GM21723 (cell line): ENCODE data around the gene TWSG1.
"Not testable (repeated sequence)": the region's sequence is repeated elsewhere in the genome, so short reads cannot be mapped to it uniquely, and the experiment has no call there.

Experiments
- ATAC-seq: cut with Tn5 transposase; IDR thresholded peaks from one replicate; pipeline ENCODE4 v1.9.1; 2021; ENCODE audit warnings: mild to moderate bottlenecking, moderate library complexity; ENCODE audit not compliant: unreplicated experiment

Gene TWSG1

DNA sequence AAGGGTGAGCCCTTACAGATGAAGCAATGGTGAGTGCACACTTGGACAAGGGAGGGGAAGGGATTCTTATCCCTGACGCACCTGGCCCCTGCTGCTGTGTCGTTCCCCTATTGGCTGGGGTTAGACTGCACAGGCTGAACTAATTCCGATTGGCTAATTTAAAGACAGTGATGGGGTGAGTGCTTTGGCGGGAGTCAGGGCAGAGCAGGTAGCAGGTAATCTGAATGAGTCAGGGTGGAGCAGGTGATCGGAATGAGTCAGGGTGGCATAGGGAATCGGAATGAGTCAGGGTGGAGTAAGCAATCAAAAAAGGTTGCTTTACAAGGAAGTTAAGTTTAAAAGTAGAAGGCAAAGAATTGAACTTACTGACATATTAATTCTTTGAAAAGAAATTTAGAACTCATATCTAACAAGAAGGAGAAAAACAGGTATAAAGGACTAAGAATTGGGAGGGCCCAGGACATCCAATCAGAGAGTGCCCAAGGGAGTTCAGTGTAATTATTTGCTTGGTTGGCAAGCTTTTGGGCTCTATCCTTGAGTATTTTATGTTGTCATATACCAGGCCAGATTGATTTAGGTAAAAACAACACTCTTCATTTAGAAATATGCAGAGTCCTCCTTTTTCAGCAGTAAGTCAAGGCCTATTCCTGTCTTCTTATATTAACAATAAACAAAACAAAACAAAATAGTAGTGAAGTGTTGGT is 88.4 kb downstream of the TWSG1 start:
- ATAC-seq: no peak

DNA sequence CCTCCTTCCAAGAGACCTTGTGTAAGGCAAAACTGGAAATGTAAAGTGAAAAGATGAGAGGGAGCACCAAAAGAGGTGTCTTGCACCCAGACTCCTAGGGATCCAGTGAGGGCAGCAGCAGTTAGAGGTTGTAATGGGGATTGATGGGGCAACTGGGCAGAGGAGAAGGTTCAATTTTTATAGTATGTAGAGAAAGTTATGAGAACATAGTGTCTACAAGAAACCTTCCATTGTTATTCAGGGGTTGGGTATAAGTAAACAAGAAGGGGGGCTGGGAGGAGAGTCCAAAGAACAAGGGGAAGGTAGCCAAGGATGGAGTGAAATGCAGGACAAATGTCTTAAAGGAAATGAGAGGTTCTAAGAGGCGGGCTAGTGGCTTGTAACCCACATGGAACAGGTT is 89.1 kb downstream of the TWSG1 start:
- ATAC-seq: not testable (repeated sequence)

DNA sequence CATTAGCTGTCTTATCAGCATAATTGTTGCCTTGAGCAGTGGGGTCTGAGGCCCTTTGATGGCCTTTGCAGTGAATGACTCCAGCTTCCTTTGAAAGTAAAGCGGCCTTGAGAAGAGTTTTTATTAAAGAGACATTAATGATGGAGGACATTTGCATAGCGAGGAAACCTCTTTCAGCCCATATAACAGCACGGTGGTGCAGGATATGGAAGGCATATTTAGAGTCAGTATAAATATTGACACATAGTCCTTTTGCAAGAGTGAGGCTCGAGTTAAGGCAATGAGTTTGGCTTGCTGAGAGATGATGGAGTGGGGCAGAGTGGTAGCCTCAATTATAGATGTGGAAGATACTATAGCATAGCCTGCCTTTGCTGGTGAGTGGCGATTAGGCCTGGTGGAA is 89.7 kb downstream of the TWSG1 start:
- not testable (repeated sequence) for ATAC-seq

DNA sequence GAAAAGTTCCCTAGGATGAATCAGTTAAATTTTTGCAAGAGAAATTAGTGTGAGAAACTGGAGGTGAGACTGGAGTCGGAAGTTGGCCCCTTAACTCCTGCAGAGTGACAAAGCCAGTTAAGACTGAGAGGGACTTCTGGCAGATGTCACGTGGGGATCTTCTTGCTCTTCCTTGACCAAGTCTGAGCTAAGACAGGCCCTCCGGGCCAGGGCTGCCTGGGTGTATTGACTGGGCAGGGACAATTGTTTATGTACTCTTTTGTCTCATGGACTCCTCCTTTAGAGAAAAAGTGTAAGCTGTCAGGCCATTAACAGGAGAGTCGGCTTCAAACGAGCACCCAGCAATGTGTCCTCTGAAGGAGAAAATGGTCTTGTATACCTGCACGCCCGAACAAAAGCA is 92.2 kb downstream of the TWSG1 start:
- ATAC-seq: no peak

DNA sequence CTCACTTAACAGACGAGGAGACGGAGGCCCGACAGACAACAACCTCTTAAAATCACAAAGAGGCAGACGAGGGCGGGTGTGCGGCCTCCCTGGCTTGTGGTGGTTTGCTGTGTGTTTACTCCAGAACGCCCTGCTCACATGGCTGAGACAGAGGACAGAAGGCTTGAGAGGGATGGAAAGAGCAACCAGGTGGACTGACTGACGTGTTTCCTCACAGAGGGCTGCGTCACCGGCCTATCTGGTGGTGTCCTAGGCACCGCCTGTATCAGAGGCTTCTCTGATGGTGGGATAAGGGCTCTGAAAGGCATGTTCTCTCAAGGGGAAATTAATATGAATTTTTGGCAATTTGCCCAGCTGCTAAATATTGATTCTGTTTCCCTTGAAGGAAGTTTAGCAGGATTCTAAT is 93.7 kb downstream of the TWSG1 start:
- ATAC-seq: no peak

DNA sequence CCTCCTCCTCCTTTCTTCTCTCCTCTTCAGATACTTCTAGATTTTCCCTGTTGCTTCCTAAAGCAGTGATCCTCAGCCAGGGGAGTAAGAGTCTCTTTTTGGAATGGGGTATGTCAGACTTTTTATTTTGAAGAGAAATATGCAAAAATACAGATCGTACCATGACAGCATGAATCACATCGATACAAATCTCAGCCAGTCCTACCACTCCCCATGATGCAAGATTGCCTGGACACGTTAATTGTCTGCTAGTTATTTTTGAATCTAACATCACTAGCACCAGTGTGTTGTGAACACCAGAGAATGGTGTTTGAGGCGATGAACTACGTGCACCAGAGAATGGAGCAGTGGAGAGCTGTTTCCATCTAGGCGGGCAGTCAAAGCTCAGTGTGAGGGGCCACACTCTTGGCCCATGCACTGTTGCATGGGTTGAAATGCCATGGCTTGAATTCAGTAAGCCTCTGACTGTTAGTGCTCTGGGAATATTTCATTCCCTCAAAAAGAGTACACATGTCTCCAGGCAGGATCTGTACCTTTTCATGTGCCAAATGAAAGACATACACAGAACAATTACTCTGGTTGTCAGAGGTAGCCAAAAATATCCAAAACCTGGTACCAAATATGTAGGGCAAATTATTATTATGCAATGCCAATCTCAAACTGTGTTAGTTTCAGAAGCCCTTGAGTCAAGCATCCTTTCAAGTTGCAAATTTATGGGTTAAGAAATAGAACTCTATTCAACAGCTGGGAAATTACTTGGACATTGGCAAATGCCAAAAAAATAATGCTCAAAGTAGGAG is 94.5 kb downstream of the TWSG1 start:
- ATAC-seq: no peak

DNA sequence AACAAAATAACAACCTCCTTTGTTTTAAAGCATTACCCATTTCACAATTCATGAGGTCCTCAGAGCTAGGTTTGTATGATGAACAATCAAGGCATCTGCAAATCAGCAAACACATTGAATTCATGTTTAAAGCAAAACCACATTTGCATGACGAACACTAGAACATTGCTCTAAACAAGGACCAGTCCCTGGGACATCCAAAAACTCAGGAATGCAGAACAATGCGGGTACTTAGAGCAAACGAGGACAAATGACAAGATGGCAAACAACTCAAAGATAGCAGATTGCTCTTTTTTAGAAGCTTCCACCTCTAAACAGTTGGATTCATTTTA is 95.1 kb downstream of the TWSG1 start:
- no peak for ATAC-seq

DNA sequence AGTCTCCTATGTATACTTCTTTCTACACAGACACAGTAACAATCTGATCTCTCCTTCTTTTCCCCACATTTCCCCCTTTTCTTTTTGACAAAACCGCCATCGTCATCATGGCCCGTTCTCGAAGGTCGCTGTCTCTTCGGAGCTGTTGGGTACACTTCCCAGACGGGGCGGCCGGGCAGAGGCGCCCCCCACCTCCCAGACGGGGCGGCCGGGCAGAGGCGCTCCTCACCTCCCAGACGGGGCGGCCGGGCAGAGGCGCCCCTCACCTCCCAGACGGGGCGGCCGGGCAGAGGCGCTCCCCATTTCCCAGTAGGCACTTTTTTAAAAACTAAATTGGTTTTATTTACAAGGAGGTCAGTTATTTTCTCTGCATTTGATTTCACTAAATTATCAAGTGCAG is 95.7 kb downstream of the TWSG1 start:
- not testable (repeated sequence) for ATAC-seq

DNA sequence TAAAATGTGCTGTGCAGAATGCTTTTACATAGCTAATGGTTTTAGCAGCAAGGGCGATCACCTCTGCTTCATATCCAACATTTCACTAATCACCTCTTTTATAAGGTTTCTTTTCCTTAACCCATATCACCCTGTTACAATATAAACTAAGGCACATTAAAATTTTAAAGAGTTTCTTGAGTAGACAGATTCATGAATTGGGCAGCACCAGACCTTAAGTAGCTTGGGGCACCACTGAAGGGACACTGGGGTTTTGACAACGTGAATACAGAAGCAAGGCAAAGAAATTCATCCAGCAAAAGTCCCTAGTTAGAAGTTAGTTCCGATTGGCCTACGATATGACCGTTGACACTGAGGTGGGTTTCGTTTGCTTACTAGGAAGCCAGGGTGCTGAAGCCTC is 96.7 kb downstream of the TWSG1 start:
- no peak for ATAC-seq

DNA sequence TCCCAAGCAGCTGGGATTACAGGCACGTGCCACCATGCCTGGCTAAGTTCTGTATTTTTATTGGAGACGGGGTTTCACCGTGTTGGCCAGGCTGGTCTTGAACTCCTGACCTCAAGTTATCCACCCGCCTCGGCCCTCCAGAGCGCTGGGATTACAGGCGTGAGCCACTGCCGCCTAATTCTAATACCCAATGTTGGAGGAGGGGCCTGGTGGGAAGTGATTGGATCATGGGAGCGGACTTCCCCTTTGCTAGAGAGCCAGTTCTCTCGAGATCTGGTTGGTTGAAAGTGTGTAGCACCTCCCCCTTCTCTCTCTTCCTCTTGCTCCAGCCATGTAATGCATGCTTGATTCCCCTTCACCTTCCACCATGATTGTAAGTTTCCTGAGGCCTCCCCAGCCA is 98.5 kb downstream of the TWSG1 start:
- not testable (repeated sequence) for ATAC-seq

DNA sequence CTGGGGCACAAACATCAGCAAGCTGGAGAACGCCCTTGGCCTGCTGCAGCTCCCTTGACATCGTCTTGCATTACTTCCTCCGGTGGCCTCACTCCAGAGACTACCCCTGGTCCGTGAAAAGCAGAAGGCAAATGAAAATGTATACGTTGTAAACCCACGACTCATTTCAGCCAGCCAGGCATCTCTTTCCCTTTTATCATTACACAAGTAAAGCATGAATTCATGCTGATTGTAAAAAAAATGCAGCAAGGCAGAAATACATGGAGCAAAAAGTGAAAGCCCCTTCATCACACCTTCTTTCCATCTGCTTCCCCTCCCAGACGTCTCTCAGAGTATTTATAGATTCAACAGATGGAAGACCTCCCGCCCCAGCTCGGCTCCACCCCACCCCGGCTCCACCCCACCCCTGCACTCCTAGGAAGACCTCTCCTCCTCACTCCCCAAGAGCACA is 99.1 kb downstream of the TWSG1 start:
- no peak for ATAC-seq

DNA sequence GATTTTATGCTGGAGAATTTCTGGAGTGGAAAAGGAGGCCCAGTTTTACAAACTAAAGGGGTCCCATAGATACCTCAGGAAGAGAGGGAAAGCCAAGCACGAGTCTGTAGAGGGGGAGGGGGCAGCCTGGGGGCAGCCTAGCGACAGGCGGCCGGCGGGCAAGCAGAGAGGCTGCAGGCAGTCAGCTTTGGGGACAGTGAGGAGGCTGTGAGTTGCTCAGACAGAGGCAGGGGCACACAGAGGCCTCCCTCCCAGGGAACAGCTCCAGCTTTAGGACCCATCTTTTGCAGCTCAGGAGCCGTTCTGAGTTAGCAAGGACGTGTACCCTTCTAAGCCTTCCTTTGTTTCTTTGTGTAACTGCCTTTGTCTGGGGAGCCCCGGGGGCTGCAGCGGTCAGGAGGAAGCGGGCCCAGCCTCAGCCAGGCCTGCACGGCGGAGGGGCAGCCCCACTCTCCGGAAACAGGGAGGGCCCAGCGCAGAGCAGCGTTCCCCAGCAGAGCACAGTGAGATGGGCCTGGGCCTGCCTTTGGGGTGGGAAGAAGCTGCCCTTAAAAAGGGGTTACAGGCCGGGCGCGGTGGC is 99.6 kb downstream of the TWSG1 start:
- ATAC-seq: peak; percentile 61

DNA sequence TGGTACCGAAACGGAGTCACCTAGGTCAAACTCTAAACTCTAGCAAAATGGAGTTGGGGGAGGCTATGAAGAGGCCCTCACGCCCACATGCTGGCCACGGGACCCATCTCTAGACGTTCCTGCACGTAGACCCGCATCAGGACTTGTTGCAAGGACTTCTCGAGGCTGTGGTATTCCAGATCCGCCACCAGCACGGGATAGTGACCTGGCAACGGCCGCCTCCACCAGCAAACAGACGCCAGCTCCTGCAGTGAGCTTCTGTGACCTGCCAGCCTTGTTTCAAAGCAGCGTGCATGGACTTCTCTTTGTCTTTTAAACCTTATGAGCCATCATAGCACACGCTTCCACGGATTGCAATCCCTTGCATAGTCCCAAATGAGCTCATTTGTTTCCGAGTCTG is 100.5 kb downstream of the TWSG1 start:
- no peak for ATAC-seq

DNA sequence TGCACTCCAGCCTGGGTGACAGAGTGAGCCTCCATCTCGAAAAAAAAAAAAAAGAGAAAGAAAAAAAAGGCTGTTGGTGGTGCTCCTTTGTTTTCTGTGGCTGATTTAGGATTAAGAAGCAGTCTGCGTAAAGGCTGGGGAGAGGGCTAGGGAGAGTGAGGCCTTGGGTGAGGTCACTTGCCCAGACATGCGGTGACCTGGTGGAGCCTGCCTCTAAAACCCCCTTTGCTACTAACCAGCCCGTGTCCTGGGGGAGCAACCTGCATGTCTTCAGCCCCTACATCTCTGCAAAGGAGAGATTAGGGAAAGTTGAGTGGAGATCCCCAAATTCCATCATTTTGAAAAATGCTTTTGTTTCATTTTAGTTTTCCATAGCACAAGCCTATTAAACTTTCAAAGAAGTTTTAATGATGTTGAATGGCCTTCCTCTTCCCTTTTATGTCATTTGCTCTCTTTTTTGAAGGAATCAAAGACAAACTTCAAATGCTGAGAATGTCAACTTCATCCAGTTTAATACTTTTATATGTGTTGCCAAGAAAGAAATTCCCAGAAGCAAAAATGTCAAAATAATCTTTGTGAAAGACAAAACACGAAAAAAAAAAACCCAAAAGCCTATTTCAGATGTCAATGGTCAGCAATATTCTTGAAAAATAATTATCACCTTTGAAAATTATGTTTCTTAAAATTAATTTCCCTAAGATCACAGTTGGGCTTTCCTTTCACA is 101.8 kb downstream of the TWSG1 start:
- ATAC-seq: no peak

DNA sequence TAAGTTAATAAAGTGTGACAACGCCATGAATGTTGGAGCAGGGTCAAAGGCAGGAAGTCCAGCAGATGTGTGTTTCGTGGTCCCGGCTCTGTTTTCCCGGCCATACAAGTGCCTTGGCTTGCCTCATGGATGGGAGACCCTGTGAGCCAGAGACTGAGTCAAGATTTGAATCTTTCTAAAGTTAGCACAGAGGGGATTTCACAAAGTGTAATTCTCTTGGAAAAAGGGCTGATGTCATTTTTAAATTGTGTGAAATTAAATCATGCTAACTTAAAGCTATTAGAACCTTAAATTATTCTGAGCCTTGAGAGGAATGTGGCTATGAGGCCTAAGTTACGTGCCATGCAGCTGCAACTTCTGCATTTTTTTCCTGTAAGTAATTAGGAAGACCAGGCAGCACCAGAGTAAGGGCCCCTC is 102.5 kb downstream of the TWSG1 start:
- no peak for ATAC-seq

DNA sequence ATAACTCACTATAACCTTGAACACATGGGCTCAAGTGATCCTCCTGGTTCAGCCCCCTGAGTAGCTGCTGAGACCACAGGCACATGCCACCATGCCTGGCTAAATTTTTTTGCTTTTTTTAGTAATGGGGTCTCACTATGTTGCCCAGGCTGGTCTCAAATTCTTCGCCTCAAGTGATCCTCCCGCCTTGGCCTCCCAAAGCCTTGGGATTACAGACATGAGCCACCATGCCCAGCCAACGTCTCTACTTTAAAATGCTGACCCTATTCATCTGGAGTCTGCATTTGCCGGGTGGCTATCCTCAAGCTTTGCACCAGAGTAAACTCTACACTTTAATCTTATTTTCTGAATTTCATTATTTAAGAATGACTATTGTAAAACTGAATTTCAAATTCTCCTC is 103.1 kb downstream of the TWSG1 start:
- no peak for ATAC-seq

DNA sequence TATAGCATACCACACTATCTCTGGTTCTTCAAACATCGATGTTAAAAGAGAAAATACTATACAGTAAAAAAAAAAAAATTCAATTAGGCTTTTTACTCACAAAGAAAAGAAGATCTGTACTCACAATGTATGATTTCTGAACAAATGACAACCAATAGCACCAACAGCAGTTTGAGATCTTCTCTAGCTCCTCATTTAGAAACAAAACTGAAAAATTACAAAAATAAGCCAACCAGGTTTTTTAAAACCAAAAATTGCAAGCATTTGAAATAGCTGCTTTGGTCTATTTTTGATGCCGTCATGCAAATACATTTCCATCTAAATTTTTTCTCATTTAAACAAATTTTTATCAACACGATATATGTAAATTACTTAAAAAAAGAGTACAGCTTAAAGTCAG is 106.5 kb downstream of the TWSG1 start:
- ATAC-seq: no peak

DNA sequence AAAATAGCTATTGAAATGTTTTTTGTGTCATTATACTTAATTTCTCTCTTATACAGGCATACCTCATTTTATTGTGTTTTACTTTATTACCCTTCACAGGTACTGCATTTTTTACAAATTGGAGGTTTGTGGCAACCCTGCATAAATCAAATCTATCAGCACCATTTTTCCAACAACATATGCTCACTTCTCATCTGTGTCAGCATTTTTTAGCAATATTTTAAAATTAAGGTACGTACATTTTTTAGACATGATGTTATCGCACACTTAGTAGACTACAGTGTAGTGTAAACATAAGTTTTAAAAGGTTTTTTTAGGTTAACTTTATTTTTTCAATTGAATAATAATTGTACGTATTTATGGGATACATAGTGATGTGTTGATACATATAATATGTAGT is 110.0 kb downstream of the TWSG1 start:
- no peak for ATAC-seq

DNA sequence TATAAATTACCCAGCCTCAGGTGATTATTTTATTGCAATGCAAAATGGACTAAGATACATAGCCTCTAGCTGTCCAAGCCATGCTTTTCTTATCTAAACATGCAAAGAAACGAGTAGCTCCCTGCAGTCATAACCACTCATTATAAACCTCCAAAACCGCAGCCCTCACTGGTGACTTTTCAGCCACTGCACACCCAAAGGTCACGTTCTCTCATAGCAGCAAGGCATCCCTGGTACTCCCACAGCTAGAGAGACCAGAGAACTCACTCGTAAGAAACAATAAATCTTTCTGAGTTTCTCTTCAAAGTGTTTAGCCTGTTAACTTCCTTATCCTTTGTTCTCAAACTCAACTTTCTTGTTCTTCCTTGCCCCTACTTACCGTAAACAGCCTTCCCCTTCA is 112.3 kb downstream of the TWSG1 start:
- no peak for ATAC-seq

DNA sequence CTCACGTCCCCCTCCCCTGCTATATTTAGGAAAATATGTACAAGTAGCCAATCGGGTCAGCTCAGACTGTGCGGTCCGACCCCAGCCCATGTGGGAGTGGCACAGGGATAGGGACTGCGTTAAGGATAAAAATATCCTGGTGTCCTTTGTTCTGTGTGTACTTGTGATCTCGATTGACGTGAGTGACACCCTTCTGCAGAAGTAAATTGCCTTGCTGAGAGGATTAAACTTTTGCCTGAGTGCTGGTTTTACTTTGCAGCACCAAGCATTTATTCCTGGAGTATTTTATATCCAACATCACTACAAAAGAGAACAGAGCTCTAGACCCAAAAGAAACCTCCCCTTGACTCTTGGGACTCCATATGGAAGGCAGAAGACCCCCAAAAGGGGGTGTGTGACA is 112.8 kb downstream of the TWSG1 start:
- no peak for ATAC-seq

DNA sequence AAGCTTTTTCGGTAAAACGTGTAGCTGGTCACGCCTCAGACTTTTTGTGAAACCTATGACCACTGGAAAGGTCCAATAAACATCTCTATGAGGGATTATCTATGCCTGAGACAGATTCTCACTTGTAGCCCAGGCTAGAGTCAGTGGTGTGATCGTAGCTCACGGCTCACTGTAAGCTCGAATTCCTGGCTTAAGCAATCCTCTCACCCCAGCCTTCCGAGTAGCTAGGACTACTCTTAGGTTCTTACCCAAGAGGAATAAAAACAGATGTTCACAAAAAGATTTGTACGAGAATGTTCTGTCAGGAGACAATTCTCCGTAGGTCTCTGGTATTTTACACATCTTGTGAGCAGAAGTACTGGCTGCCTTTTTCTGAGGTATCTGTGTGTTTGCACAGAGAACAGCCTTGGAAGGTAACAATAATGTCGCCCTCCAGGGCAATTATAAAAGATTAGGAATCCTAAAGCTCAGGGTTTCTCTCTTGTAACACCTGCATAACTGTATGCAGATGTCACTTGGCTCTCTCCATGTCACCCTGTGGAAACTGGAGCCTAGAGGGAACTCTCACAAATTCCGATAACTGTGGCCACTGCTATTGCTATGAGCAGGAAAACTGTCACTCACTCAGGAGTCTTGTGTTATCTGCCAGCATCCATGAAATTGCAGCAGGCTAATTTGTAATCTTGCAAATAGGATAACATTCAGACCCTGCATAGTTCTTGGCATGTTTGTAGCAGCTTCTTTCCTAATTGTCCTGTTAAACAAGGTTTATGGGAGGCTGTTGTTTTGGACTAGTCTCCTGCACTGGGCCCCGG is 115.2 kb downstream of the TWSG1 start:
- no peak for ATAC-seq
